HG03442 (cell line): Measurements from ENCODE around the gene MEGF10.
"Not testable (repeated sequence)": the region's sequence is repeated elsewhere in the genome, so short reads cannot be mapped to it uniquely, and the experiment has no call there.

Experiments used
- ATAC-seq: cut with Tn5 transposase; IDR thresholded peaks from one replicate; pipeline ENCODE4 v1.9.1; 2021; ENCODE audit warnings: mild to moderate bottlenecking, moderate library complexity; ENCODE audit not compliant: unreplicated experiment

The MEGF10 gene

GRCh38 chr5:127297348-127298035 is 6.9 kb downstream of the MEGF10 start:
- ATAC-seq: no peak

- no peak for ATAC-seq
Observed at GRCh38 chr5:127298036-127298429, 7.4 kb downstream of the MEGF10 start.

- no peak for ATAC-seq
Observed at GRCh38 chr5:127298656-127299055, 8.1 kb downstream of the MEGF10 start.

- no peak for ATAC-seq
Observed at GRCh38 chr5:127299678-127300077, 9.1 kb downstream of the MEGF10 start.

GRCh38 chr5:127302509-127302908 is 11.9 kb downstream of the MEGF10 start:
- ATAC-seq: no peak

- ATAC-seq: no peak
Observed at GRCh38 chr5:127303404-127303803, 12.8 kb downstream of the MEGF10 start.

- no peak for ATAC-seq
Observed at GRCh38 chr5:127305493-127305892, 14.9 kb downstream of the MEGF10 start.

- ATAC-seq: no peak
Observed at GRCh38 chr5:127306036-127306435, 15.4 kb downstream of the MEGF10 start.

GRCh38 chr5:127306647-127307046 is 16.1 kb downstream of the MEGF10 start:
- no peak for ATAC-seq

- ATAC-seq: no peak
Observed at GRCh38 chr5:127307868-127308267, 17.3 kb downstream of the MEGF10 start.

- ATAC-seq: not testable (repeated sequence)
Observed at GRCh38 chr5:127308325-127308724, 17.7 kb downstream of the MEGF10 start.

- ATAC-seq: no peak
Observed at GRCh38 chr5:127308945-127309344, 18.3 kb downstream of the MEGF10 start.

- ATAC-seq: no peak
Observed at GRCh38 chr5:127311349-127311748, 20.8 kb downstream of the MEGF10 start.

- ATAC-seq: no peak
Observed at GRCh38 chr5:127311781-127312525, 21.4 kb downstream of the MEGF10 start.

- ATAC-seq: no peak
Observed at GRCh38 chr5:127313379-127313778, 22.8 kb downstream of the MEGF10 start.

- ATAC-seq: peak; percentile 97
Observed at GRCh38 chr5:127313847-127314473, 23.4 kb downstream of the MEGF10 start.

GRCh38 chr5:127316011-127316410 is 25.4 kb downstream of the MEGF10 start:
- no peak for ATAC-seq

GRCh38 chr5:127317385-127317784 is 26.8 kb downstream of the MEGF10 start:
- not testable (repeated sequence) for ATAC-seq

GRCh38 chr5:127320032-127320965 is 29.7 kb downstream of the MEGF10 start:
- peak; percentile 98 for ATAC-seq

- no peak for ATAC-seq
Observed at GRCh38 chr5:127321465-127321864, 30.9 kb downstream of the MEGF10 start.

GRCh38 chr5:127322403-127322802 is 31.8 kb downstream of the MEGF10 start:
- ATAC-seq: no peak
